Amniotic epithelial cell (primary cell): Measurements from ENCODE around the gene GALNT2.
A peak's percentile ranks its signal among the peaks of the same experiment; 100 is the strongest.

Experiments
- DNase-seq: peaks from one replicate; pipeline ENCODE4 v3.0.0-alpha.2; 2010; ENCODE audit warnings: low read depth

The GALNT2 gene

GRCh38 chr1:230112782-230113181 is 45.7 kb downstream of the GALNT2 start:
- DNase-seq: no peak

GRCh38 chr1:230113235-230113592 is 46.2 kb downstream of the GALNT2 start:
- no peak for DNase-seq

GRCh38 chr1:230113593-230114236 is 46.7 kb downstream of the GALNT2 start:
- peak; percentile 94 for DNase-seq

- DNase-seq: peak; percentile 75
Observed at GRCh38 chr1:230114237-230114651, 47.2 kb downstream of the GALNT2 start.

GRCh38 chr1:230117694-230118093 is 50.7 kb downstream of the GALNT2 start:
- no peak for DNase-seq

GRCh38 chr1:230119340-230119739 is 52.3 kb downstream of the GALNT2 start:
- DNase-seq: no peak

- DNase-seq: no peak
Observed at GRCh38 chr1:230120289-230120920, 53.4 kb downstream of the GALNT2 start.

GRCh38 chr1:230120921-230121381 is 53.9 kb downstream of the GALNT2 start:
- no peak for DNase-seq

- no peak for DNase-seq
Observed at GRCh38 chr1:230121950-230122349, 54.9 kb downstream of the GALNT2 start.

GRCh38 chr1:230122366-230123279 is 55.6 kb downstream of the GALNT2 start:
- no peak for DNase-seq

- DNase-seq: no peak
Observed at GRCh38 chr1:230123280-230124185, 56.5 kb downstream of the GALNT2 start.

GRCh38 chr1:230124186-230125128 is 57.4 kb downstream of the GALNT2 start:
- DNase-seq: peak; percentile 32

GRCh38 chr1:230125141-230125540 is 58.1 kb downstream of the GALNT2 start:
- no peak for DNase-seq

- no peak for DNase-seq
Observed at GRCh38 chr1:230125640-230126528, 58.8 kb downstream of the GALNT2 start.

GRCh38 chr1:230126529-230127104 is 59.6 kb downstream of the GALNT2 start:
- DNase-seq: no peak

GRCh38 chr1:230127105-230128054 is 60.3 kb downstream of the GALNT2 start:
- DNase-seq: no peak

GRCh38 chr1:230128569-230129285 is 61.7 kb downstream of the GALNT2 start:
- DNase-seq: no peak
